ENCODE measurements around the gene GNAZ.

GNAZ gene

DNA sequence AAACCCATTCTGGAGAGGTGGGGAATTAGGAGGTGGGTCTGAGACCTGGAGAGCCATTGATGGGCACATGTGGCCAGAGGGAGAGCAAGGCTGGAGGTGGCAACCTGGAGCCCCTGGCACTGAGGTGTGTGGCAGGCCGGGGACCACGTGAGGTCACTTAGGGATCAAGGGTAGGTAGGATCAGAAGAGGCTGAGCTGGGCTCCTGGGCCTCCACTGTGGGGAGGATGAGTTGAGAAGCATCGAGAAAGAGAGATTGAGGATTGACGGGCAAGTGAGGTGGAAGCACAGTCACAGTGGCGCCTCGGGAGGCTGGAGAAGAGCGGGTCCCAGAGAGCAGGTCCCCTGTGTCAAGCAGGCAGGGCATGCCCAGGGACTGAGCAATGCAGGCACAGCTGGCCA lies 4.1 kb downstream of the GNAZ start:
- TF ChIP-seq, protein P1, sequence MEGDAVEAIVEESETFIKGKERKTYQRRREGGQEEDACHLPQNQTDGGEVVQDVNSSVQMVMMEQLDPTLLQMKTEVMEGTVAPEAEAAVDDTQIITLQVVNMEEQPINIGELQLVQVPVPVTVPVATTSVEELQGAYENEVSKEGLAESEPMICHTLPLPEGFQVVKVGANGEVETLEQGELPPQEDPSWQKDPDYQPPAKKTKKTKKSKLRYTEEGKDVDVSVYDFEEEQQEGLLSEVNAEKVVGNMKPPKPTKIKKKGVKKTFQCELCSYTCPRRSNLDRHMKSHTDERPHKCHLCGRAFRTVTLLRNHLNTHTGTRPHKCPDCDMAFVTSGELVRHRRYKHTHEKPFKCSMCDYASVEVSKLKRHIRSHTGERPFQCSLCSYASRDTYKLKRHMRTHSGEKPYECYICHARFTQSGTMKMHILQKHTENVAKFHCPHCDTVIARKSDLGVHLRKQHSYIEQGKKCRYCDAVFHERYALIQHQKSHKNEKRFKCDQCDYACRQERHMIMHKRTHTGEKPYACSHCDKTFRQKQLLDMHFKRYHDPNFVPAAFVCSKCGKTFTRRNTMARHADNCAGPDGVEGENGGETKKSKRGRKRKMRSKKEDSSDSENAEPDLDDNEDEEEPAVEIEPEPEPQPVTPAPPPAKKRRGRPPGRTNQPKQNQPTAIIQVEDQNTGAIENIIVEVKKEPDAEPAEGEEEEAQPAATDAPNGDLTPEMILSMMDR (IDR thresholded peaks at IDR 0.05; ENCODE audit: insufficient read depth, low read depth, low read length, missing control alignments) = no peak
- no peak overlapping the region for H3K4me3 ChIP-seq (ENCODE audit: low read depth, low read length)
- no peak for DNase-seq (ENCODE audit: low read depth)

DNA sequence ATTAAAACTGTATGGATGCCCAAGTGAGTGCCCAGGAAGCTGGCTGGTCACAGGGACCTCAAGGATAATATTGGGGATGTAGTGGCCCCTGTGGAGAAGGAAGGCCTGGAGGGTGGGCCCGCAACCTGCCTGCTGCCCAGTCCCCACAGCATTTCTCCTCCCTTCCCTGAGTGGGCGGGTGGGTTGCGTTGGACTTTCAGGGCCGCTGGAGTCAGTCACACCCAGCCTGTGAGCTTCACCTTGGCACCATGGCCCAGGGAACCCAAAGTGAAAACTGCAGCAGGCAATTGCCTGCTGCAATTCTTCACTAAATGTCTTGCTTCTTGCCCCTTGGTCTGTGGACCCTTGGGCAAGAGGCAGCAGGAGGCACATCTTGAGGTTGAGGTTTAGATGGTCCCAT lies 4.7 kb downstream of the GNAZ start:
- TF ChIP-seq, protein P1 (IDR thresholded peaks at IDR 0.05; ENCODE audit: insufficient read depth, low read depth, low read length, missing control alignments) = no peak
- DNase-seq (ENCODE audit: low read depth) = no peak
- no peak overlapping the region for H3K4me3 ChIP-seq (ENCODE audit: low read depth, low read length)

DNA sequence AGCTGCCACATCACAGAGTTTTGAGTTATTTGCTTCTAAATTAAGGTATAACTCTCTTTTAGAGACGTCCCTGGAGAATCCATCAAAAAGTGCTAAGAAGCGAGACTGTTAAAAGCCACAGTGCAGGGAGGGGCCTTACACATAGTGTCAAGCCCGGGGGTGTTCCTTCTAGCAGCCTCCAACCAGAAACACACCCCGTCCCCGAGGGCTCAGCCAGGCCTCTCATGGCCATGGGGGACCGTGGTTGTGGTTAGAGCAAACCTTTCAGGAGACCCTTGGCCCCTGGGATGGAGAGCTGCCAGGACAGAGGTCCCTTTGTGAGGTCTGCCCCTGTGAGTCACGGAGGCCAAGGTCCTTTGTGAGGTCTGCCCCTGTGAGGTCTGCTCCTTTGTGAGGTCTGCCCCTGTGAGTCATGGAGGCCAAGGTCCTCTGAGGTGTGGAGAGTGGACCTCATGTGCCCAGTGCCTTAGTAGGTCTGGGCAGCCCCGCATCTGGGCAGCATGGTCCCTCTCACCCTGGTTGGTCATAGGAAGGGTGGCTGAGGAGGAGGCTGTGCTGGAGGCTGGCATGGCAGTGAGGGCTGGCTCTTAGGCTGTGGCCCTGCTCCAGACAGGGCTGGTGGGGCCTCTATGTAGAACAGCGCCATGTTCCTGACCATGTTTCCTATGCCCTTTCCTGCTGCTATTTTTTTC lies 5.4 kb downstream of the GNAZ start:
- H3K4me3 ChIP-seq (ENCODE audit: low read depth, low read length) = no peak overlapping the region
- no peak for DNase-seq (ENCODE audit: low read depth)
- TF ChIP-seq, protein P1 (IDR thresholded peaks at IDR 0.05; ENCODE audit: insufficient read depth, low read depth, low read length, missing control alignments) = no peak

DNA sequence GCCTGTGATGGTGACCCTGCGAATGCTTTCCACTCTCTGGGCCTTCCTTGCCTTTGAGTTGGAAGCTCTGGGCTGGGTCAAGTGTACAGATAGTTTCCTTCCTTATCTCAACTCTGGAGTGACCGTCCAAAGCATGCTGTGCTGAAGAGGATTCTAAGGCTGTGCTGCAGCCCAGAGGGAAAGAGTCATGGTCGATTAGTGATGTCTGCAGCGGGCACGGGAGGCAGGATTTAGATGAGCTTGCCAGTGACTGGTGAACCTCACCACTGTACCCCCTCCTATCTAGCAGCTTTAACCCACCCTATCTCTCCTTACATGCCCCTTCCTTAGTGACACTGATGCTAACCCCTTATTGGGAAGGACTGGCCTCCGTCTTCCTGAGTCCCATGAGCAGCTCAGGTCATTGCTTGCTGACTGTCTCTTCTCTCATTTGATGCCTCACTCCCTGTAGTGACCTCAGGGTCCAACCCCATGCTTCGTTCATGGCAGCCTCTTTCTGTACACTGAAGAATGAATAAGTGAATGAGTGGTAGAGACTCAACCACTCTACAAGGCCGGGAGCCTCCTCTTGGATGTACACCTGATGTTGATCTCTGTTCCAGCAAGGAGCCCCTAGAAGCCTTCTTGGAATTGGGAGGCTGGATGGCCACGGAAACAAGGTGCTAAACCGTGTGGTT lies 6.7 kb downstream of the GNAZ start:
- H3K4me3 ChIP-seq (ENCODE audit: low read depth, low read length) = no peak overlapping the region
- no peak for DNase-seq (ENCODE audit: low read depth)
- TF ChIP-seq, protein P1 (IDR thresholded peaks at IDR 0.05; ENCODE audit: insufficient read depth, low read depth, low read length, missing control alignments) = no peak

DNA sequence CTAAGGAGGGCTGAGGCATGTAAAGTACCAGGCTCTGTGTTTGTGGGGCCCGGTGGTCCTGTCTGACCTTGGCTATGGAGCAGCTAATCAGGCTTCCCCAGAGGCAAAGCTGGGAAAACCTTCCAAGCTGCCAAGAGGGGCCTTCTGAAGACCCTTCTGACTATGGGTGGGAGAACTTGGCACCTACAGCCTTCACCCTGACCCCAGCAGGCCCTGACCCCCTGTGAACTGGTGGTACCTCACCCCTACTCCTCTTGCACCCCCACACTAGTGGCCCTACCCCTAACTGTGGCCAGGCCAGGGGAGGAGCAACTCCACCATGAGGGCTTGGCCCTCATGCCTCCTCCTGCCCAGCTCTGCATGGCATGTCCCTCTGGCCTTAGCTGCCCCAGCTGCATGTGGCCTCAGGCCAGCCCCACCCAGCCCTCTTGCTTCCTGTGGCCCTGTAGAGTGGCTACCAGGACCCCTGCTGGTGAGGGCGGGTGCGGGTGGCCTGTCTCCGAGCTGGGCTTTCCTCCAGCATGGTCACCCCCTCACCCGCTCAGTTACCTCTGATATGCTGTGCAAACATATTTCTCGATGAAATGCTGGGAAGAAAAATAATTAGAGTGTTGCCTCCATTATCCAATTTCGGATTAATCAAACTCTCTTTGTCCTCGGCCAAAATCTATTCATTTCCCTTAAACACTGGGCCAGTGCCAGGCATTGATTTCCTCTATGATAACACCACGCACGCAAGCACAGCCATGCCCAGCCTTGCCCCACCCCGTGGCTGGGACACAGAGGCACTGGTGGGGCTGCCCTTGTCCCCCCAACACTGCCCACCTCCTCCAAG lies 7.5 kb downstream of the GNAZ start:
- no peak for DNase-seq (ENCODE audit: low read depth)
- TF ChIP-seq, protein P1 (IDR thresholded peaks at IDR 0.05; ENCODE audit: insufficient read depth, low read depth, low read length, missing control alignments) = no peak
- no peak overlapping the region for H3K4me3 ChIP-seq (ENCODE audit: low read depth, low read length)

DNA sequence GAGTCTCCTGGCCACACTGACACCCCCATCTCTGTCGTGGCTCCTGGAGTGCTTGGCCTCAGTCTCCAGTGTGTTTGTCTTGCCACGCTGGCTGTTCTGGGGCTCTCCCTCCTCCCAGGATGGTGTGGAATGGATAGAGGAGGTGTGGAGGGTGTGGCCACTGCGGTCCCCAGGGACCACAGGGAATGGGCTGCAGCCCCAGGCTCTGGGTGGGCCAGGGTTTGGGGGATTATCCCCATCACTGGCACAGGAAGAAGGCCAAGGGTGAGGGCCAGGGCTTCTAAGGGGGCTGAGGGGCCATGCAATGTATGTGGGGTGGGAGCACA lies 8.1 kb downstream of the GNAZ start:
- DNase-seq (ENCODE audit: low read depth) = no peak
- H3K4me3 ChIP-seq (ENCODE audit: low read depth, low read length) = no peak overlapping the region
- TF ChIP-seq, protein P1 (IDR thresholded peaks at IDR 0.05; ENCODE audit: insufficient read depth, low read depth, low read length, missing control alignments) = no peak

Measured in GM12865 (cell line).